Neural progenitor cell (in vitro differentiated cells): ENCODE data around the gene RDX.

Experiments
- CTCF ChIP-seq: fragments of 200-600 bp; sonication (generic); IDR thresholded peaks from 2 replicates; pipeline ENCODE4 v1.5.1; 2017; ENCODE audit warnings: antibody characterized with exemption, mild to moderate bottlenecking
- EZH2 ChIP-seq: fragments of 200-600 bp; sonication (generic); IDR thresholded peaks from 2 replicates; pipeline ENCODE4 v1.6.1; 2017; ENCODE audit warnings: antibody characterized with exemption, mild to moderate bottlenecking, moderate library complexity
- EZH2phosphoT487 ChIP-seq: fragments of 200-600 bp; sonication (generic); IDR thresholded peaks from 2 replicates; pipeline ENCODE4 v1.6.1; 2017; ENCODE audit warnings: antibody characterized with exemption

DNA sequence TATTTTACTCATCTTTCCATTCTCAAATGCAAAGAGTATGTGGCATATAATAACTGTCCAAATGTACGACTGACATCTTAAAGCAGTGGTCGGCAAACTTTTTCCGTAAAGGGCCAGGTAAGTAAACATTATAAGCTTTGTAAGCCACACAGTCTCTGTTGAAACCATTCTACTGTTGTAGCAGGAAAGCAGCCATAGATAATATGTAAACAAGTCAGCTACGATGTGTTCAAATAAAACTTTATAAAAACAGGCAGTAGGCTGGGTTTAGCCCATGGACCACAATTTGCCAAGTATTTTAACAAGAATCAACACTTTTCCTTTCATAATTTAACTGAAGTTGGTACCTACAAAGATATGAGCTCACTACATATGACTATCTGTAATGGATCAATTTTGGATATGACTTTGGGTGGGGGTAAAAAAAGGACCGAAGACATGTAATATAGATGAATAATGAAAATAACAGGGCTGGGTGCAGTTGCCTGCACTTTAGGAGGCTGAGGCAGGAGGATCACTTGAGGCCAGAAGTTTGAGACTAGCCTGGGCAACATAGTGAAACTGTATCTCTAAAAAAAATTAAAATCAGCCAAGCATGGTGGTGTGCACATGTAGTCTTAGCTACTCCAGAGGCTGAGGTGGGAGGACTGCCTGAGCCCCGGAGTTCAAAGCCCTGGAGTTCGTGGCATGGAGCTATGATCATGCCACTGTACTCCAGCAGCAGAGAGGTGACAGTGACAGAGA is 5.7 kb downstream of the RDX start:
- TF ChIP-seq CTCF (no peak), EZH2phosphoT487 (no peak), EZH2 (no peak)
